Right forelimb (tissue), 1 donor: ENCODE results near the gene MATCAP1.

Experiments
- DNase-seq: peaks from one replicate; pipeline ENCODE4 v3.0.0-alpha.2; 2018

The MATCAP1 gene

DNA sequence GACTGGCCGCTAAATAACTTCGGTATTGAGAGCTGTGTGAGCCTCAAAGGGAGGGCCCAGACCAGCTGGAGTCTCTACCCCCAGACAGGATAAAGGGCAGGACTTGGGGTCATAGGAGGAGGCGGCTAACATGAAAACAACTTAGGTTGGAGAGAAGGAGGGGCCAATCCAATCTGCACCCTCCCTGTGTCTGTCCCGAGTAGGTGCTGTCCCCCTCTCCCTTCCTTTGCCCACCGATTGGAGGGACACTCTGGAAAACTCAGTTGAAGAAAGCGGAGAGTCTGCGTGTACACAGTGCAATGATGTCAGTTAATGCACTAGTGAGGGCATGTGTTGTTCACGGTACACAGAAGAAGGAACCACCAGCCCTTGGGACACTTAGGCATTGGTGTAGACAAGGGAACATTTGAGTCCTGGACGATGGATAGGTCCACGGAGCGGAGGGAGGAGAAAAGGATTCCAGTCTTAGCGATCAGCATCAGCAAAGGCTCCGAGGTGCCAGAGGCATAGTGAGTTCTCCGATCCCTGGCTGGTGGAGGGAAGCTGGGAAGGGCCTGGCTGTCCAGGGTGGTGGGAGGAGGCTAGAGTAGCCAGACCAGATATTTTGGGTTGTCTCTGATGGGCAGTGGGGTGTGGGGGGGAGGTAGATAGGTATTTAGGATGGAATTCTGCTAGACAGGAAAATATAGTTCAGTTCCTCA lies 12.7 kb downstream of the MATCAP1 start:
- DNase-seq: no peak

DNA sequence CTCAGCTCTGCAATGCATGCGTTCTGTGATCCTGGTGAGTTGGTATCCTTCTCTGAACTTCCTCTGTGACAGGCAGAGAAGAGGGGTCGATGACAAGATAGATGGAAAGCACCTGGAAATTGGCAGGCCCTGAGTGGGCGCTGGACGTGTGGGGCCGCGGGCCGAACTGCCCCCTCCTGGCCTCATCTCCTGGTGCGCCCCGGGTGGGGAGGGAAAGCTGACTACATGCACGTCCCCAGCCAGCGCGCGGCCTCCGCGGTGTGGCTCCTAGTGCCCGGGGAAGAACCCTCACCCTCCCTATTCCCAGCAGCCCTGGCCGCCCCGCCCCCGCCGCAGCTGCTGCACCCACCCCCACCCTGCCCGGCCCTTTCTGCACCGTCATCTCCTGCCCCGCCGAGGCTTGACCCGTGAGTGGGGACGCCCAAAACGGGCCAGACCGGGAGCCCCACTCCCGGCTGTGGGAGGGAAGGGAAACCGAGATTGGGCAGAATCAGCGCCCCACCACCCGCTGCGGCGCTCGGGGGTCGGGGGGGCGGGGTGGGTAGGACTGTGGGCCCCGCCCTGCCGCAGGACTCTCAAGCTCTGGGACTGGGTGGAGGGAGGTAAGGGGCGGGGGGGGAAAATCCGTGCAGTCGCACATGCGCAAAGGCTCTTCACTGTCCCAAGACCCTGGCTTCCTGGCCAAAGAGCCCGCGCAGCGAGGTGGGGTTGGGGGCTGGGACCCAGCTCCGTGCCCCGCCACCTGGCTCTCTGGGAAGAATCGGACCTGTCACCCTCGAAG lies 13.4 kb downstream of the MATCAP1 start, which contains the start of gene NOL3:
Gene NOL3, plus strand, starts transcription at position 371 of the 781 bp plus-strand sequence.
- peak; percentile 75 for DNase-seq

DNA sequence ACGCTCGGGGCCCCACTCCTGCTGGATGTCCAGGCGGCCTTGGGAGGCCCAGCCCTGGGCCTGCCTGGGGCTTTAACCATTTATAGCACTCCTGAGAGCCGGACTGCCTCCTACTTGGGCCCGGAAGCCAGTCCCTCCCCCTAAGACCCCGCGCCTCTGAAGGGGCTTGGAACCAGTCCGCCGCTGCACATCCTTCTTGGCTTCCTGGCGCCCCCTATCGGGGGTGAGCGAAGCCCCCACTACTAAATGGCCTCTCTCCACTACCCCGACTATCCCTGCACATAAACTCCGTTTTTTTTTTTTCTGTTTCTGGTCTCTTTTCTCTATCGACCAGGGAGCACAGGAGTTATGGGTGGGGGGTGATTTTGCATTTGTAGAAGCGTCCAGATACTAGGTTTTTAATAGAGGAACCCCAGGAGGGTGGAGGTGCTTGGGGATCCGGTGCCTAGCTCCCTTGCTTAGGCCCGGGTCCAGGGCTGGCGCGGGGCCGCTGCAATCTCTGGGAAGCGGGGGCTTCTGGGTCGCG lies 14.1 kb downstream of the MATCAP1 start:
- no peak for DNase-seq

DNA sequence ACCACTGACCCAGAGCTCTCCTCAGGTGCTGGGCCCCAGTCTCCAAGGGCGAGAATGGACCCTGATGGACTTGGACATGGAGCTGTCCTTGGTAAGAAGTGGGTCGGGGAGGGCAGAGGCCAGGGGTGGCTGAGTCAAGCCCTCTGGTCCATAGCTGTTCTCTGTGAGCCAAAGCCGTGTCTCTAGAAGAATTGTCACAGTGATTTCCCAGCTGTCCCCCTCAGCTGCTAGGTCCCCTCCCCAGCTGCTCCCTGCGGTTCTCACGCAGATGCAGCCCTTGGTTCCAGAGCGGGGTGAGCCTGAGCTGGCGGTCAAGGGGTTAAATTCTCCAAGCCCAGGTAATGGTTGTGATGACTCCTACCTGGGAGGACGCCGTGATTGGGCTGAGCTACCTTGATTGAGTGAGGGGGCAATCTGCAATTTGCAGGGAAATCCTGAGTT lies 14.7 kb downstream of the MATCAP1 start:
- DNase-seq: no peak

DNA sequence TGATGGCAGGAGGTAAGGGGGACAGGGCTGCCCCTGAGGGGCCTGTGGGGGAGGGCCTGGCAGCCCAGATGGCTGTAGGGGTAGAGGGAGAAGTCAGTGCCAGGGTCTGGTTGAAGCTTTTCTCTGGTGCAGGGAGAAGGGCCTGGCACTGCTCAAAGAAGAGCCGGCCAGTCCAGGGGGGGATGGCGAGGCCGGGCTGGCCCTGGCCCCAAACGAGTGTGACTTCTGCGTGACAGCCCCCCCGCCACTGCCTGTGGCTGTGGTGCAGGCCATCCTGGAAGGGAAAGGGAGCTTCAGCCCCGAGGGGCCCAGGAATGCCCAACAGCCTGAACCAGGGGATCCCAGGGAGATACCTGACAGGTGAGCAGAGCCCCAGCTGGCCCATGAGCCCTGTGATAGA lies 16.2 kb downstream of the MATCAP1 start:
- DNase-seq: no peak

DNA sequence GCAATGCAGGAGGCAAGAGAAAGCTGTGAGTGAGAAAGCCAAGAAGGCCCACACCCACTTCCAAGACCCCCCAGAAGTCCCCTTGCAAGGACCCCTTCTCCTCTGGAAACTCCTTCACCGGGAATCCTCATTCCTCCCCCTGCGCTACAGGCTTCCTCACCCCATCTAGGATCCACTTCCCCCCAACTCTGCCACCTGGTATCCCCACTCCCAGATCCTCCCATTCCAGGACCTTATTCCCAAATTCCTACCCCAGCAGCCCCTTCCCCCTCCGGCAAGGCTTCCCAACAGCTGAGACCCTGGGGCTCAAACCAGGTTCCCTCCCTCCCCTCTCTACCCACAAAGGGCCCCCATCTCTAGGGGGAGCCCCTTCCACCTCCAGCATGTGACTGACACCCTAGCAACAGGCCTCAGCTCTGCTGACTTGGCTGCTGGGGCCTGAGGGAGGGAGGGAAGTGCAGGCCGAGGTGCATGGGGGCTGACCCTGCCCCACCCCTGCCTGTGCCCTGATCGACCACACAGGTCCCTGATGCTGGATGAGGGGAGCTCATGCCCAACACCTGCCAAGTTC lies 17.1 kb downstream of the MATCAP1 start:
- no peak for DNase-seq

DNA sequence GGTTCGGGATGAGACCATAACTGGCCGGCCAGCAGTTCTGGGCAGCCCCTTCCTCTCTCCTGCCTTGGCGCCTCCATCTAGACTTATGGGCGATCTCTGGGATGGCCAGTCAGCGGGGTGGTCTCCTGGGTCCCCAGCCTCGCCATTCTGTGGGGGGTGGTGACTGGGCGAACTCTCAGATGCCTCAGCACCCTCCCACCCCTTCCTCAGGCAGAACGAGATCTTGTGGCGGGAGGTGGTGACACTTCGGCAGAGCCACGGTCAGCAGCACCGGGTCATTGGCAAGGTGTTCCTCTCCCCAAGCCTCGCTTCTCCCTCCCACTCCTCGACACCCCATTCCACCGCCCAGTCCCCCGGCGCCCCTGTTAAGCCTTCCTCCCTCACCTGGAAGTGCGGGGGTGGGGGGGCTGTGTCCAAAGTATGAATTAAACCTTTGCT lies 17.6 kb downstream of the MATCAP1 start:
- DNase-seq: no peak

DNA sequence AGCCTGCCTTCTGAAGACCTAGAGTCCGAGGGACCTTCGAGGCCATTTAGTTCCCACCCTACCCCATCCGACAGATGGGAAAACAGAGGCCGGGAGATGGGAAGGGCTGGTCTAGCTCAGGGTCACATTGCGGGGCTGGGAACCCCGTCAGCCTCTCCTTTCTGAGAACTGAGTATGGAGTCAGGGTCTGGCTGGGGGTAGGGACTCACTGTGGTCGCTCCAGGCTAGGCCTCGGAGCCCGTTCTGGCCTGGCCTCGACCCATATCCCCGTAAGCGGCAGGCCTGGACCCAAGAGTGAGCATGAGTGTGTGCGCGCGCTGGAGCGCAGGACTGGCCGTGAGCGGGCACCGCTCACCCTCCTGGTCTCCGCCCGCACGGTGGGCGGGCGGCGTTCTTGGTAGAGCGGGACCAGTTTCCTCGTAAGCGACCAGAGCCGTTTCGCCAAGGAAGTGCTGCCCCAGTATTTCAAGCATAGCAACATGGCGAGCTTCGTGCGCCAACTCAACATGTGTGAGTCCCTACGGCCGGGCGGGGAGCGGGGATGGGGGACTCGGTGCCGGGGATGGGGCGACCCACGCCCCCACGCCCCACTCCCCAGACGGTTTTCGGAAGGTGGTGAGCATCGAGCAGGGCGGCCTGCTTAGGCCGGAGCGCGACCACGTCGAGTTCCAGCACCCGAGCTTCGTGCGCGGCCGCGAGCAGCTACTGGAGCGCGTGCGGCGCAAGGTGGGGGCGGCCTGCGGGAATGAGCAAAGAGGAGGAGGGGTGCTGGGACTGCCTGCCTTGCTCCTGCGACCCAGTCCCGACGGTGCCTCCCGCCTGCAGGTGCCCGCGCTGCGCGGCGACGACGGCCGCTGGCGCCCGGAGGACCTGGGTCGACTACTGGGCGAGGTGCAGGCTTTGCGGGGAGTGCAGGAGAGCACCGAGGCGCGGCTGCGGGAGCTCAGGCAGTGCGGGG lies 18.4 kb downstream of the MATCAP1 start:
- DNase-seq: no peak

DNA sequence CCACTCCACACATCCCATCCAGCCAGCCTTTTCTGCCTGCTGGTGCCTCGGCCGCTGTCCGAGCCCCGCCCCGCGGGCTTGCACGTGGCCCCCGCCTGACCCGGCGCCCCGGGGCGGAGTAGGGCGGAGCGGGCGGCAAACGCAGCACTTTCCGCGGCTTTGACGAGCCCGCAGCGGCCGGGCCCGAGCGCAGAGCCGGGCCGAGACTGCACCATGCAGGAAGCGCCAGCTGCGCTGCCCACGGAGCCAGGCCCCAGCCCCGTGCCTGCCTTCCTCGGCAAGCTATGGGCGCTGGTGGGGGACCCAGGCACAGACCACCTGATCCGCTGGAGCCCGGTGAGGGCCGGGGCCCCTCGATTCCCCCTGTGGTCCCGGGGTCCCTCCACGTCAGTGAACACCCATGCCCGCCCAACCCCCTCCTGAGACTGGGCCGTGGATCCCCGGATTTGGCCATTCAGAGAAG lies 19.1 kb downstream of the MATCAP1 start, which contains the start of gene HSF4:
Gene HSF4, plus strand, starts transcription at position 147 of the 463 bp plus-strand sequence. Its CDS starts 67 bp downstream, at position 214.
- DNase-seq: no peak

DNA sequence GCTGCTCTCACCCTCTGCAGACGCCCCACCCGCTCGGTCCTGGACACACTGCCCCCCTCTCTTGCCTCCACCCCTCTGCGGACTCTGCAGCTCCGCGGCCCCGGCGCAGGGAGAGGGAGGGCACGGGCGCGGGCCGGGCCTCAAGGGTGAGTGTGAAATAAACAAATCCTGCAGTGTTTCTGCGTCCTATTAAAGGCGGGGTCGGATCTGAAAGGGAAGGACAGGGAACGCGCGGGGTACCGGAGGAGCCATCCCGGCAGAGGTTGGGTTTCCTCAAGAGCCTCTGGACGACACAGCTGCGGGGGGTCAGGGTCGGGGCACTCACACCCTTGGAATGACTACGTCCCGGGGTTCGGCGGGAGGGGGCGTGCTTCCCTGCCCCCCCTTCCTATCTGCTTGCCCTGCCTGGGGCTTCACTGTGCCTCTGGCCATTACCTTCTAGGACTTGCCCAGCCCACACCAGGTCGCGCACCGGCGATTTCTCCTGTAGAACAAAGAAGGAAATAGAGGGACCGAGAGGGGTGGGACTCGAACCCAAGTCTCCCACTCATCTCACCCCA lies 19.7 kb downstream of the MATCAP1 start:
- DNase-seq: no peak

DNA sequence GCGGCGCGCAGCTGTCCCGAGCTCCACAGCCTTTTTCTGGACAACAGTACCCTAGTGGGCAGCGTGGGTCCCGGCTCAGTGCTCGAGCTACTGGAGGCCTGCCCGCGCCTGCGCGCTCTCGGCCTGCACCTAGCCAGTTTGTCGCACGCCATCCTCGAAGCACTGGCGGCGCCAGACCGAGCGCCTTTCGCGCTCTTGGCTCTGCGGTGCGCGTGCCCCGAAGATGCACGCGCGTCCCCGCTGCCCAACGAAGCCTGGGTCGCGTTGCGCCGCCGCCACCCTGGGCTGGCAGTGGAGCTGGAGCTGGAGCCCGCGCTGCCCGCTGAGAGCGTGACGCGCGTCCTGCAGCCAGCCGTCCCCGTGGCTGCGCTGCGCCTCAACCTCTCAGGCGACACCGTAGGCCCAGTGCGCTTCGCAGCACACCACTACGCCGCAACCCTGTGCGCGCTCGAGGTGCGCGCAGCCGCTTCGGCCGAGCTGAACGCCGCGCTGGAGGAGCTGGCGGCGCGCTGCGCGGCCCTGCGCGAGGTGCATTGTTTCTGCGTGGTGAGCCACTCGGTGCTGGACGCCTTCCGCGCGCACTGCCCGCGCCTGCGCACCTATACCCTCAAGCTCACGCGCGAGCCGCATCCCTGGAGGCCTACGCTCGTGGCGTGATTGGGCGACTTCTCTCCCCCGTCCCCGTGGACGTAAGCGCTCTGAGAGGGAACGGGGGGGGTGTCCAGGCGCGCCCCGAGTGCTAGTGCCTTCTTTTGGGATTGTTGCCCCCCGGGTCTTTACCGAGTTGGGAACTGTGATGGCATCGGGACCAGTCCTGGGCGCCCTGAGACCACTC lies 20.4 kb downstream of the MATCAP1 start:
- DNase-seq: no peak

DNA sequence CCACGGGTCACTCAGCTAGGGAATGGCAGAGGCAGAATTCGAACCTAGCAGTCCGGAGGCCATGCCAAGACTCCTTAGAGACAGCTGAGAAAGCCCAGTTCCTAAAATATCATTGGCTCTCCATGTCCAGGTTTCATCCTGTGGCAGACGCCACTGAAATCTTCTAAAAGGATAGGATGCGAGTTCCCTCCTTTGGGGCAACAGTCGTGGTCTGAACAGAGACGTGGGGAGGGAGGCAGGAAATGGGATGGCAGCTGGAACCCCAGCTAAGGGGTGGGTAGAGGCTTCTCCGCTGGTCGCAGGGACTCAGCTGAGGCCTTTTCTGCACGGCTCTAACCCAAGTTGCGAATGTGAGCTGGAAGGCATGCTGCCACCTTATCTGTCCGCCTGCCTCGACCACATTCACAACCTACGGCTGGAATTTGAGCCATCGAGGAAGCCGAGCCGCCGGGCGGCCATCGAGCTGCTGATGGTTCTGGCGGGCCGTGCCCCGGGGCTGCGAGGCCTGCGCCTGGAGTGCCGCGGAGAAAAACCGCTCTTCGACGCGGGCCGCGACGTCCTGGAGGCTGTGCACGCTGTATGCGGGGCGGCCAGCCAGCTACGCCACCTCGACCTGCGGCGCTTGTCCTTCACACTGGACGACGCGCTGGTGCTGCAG lies 21.1 kb downstream of the MATCAP1 start:
- no peak for DNase-seq

DNA sequence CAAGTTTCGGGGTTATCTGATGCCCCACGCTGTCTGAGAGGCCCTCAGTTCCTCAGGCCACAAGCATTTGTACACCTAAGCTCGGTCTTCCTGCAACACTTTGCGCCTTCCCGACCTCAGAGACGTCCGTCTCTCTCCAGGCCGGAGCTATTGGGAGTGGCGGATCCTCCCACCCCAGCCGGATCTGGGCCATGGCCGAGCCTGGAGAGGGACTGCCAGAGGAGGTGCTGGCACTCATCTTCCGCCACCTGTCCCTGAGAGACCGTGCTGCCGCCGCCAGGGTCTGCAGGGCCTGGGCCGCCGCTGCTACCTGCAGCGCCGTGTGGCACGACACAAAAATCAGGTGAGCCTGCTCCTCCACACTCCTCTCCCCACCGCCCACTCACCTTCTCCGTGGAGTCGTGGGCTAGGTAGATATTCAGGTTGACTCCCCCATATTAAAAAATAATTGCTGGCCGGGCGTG lies 22.1 kb downstream of the MATCAP1 start:
- DNase-seq: no peak

DNA sequence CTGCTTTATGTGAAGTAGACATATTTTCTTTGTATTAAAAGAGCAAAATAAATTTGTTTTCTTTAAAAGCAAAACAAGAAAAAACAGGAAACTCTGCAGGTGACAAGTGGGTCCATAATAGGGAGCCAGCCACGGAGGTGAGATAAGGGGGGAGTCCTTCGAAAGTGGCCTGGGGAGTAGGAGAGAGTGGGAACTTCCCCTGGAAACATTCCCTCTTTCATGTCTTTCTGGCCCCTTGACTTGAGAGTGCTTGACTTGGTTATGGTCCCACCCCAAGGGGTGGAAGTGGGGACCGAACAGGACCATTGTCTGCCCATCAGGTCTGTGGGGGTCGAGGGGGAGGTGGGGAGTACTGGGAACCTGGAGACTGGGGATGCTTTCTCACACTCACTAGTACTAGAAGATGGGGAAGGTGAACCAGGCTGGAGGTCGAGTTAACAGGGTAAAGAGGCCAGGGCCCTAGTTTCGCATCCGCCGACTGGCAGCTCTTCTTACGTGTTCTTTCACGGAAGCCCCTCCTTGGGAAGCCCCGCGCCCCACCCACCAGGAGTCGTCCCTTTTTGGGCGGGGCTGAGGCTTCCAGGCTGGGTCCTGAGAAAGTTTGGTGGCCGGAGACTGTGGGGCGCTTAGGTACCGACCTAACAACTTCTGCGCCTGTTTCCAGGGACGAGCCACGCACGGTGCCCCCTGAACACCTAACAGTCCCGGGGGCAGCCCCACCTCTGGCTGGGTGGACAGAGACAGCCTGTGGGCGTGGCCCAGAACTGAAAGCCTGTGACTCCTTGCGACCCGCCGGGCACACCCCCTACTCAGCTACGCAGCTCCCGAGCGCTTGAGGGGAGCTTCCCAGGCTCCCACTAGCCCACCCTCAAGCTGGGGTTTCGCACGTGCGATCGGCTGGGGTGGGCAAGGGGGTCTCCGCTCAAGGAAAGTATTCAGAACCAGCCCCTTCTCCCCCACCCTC lies 24.8 kb downstream of the MATCAP1 start:
- no peak for DNase-seq

DNA sequence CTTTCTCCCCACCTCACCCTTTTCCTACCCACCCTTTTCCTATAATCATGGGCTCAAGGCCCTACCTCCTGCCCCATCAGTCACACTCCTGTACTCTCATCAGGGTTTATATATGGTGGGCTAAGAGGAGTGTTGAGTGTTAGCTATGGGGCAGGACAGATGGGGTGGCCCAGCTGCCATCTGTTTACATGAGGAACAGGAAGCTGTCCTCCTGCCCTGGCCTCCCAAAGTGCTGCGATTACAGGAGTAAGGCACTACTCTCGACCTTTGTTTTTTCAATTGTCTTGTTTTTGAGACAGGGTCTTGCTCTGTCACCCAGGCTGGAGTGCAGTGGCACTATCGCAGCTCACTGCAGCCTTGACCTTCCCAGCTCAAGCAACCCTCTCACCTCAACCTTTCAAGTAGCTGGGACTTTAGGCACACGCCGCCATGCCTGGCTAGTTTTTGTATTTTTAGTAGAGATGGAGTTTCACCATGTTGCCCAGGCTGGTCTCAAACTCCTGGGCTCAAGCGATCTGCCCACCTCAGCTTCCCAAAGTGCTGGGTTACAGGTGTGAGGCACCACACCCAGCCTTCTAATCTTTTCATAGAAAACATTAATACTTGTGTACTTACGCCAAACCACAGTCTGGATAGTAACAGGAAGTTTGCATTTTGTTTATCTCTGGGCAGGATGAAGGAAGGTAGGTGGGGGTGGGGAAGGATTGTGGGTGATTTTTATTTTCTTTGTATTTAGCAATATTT lies 25.7 kb downstream of the MATCAP1 start:
- DNase-seq: no peak

DNA sequence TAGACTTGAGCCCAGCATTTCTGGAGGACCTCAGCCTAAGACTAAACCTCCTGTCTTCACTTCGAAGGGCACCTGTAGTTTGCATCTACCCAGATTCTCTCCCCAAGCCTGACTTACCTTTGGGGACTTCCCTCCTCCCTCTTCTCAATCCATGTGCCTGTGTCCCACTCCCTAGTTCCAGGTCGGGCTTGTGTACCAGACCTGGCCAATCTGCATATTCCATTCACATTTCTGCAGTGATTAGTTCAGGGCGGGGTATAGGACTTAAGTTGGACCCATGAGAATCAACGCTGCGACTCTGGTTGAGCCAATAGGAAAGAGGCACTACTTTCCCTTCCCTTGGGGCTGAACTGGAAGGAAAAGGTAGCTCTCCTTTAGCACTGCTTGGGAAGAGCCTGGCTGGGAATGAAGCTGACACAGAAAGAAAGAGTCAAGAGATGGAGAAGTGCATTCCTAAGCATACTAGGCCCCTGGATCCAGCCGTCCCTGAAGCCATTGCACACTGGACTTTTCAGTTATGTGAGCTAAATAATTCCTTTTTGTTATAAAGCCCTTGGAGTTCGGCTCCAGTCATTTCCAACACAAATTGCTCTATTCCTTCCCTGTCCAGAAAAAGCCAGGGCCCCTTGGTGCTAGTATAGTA lies 26.5 kb downstream of the MATCAP1 start:
- DNase-seq: no peak

DNA sequence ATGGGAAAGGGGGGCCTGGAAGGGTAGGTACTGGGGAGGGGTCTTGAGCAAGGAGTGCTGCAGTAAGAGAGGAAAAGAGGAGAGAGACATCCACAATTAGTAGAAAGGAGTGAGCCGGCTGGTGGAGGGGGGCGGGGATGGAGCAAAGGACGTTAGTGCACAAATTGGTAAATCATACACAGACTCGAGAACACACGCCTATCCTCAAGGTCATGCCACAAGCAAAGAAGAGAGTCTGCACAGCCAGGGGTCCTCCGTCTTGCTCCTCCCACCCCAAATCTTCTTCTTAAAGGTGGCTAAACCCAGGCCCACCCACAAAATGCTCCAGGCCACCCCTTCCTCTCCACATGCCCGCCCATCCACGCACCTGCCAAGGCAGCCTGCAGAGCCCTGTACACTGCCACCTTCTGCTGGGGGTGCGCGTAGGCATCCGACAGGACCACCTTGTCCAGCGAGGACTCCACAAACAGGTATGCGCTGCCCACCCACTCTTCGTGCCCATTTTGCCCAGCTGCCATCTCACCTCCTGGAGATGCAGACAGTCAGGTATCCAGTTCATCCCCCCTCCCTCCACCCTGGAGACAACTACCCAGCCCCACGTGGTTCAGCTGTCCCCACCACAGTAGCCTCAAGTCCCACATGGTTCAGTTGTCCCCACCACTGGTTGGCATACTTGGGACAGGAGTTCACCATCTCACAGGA lies 27.5 kb downstream of the MATCAP1 start:
- DNase-seq: no peak
